Neural progenitor cell (in vitro differentiated cells): ENCODE results near the gene SUGCT. TPM values are rescaled to one million over a fixed set of nuclear protein-coding genes. Genes with fewer than 3 reads are reported as not detected.

ENCODE experiments used
- DNase-seq: peaks from one replicate; pipeline ENCODE4 v3.0.0-alpha.2; 2016; ENCODE audit warnings: low spot score
- H2AFZ ChIP-seq: fragments of 200-600 bp; sonication (generic); replicated peaks from 2 replicates; pipeline ENCODE4 v1.6.1; 2016; ENCODE audit warnings: antibody characterized with exemption
- H3F3A ChIP-seq: fragments of 200-600 bp; sonication (generic); 2 replicates; pipeline ENCODE4 v1.6.1; 2016; ENCODE audit warnings: antibody characterized with exemption, low read depth
- H3K27ac ChIP-seq: fragments of 200-600 bp; sonication (generic); 2 replicates; pipeline ENCODE4 v1.5.1; 2016; ENCODE audit warnings: mild to moderate bottlenecking
- H3K27me3 ChIP-seq: fragments of 200-600 bp; sonication (generic); 2 replicates; pipeline ENCODE4 v1.6.1; 2016; ENCODE audit warnings: mild to moderate bottlenecking, moderate library complexity
- H3K36me3 ChIP-seq: fragments of 200-600 bp; sonication (generic); 2 replicates; pipeline ENCODE4 v1.5.1; 2016
- H3K4me1 ChIP-seq: fragments of 200-600 bp; sonication (generic); 2 replicates; pipeline ENCODE4 v1.6.1; 2016; ENCODE audit warnings: mixed run types
- H3K4me2 ChIP-seq: fragments of 200-600 bp; sonication (generic); 2 replicates; pipeline ENCODE4 v1.6.1; 2016
- H3K4me3 ChIP-seq: fragments of 200-600 bp; sonication (generic); 2 replicates; pipeline ENCODE4 v1.5.1; 2016
- H3K79me2 ChIP-seq: fragments of 200-600 bp; sonication (generic); 2 replicates; pipeline ENCODE4 v1.6.1; 2016; ENCODE audit warnings: low read depth
- H3K9ac ChIP-seq: fragments of 200-600 bp; sonication (generic); 2 replicates; pipeline ENCODE4 v1.6.1; 2016
- H3K9me3 ChIP-seq: fragments of 200-600 bp; sonication (generic); 2 replicates; pipeline ENCODE4 v1.5.1; 2016; ENCODE audit warnings: low read depth
- H4K20me1 ChIP-seq: fragments of 200-600 bp; sonication (generic); 2 replicates; pipeline ENCODE4 v1.6.1; 2016; ENCODE audit warnings: low read depth
- H3K27ac Mint-ChIP-seq: 3 replicates; pipeline ENCODE4 v1.8.0; 2021; ENCODE audit warnings: mixed read lengths
- H3K27me3 Mint-ChIP-seq: 2 replicates; pipeline ENCODE4 v1.8.0; 2022; ENCODE audit warnings: low read depth, mild to moderate bottlenecking, inconsistent platforms, moderate library complexity, mixed read lengths; ENCODE audit not compliant: insufficient read depth
- H3K36me3 Mint-ChIP-seq: 3 replicates; pipeline ENCODE4 v1.8.0; 2021; ENCODE audit warnings: mixed read lengths
- H3K4me1 Mint-ChIP-seq: 3 replicates; pipeline ENCODE4 v1.8.0; 2021; ENCODE audit warnings: mixed read lengths
- H3K4me3 Mint-ChIP-seq: 3 replicates; pipeline ENCODE4 v1.8.0; 2021; ENCODE audit warnings: mild to moderate bottlenecking, moderate library complexity, mixed read lengths
- H3K9me3 Mint-ChIP-seq: 3 replicates; pipeline ENCODE4 v1.8.0; 2020; ENCODE audit warnings: mixed read lengths
- CTCF ChIP-seq: fragments of 200-600 bp; sonication (generic); IDR thresholded peaks from 2 replicates; pipeline ENCODE4 v1.5.1; 2017; ENCODE audit warnings: antibody characterized with exemption, mild to moderate bottlenecking
- EZH2 ChIP-seq: fragments of 200-600 bp; sonication (generic); IDR thresholded peaks from 2 replicates; pipeline ENCODE4 v1.6.1; 2017; ENCODE audit warnings: antibody characterized with exemption, mild to moderate bottlenecking, moderate library complexity
- EZH2phosphoT487 ChIP-seq: fragments of 200-600 bp; sonication (generic); IDR thresholded peaks from 2 replicates; pipeline ENCODE4 v1.6.1; 2017; ENCODE audit warnings: antibody characterized with exemption
- total RNA-seq: library from RNA; depleted of rRNA; stranded (reverse); fragments of >200 nt; gene quantifications from 2 replicates; pipeline ENCODE4 v1.2.3, GENCODE V29; 2015; ENCODE audit warnings: low replicate concordance

The SUGCT gene
- total RNA-seq, 1 donor from 2014 or later, result 10.1 TPM

DNA sequence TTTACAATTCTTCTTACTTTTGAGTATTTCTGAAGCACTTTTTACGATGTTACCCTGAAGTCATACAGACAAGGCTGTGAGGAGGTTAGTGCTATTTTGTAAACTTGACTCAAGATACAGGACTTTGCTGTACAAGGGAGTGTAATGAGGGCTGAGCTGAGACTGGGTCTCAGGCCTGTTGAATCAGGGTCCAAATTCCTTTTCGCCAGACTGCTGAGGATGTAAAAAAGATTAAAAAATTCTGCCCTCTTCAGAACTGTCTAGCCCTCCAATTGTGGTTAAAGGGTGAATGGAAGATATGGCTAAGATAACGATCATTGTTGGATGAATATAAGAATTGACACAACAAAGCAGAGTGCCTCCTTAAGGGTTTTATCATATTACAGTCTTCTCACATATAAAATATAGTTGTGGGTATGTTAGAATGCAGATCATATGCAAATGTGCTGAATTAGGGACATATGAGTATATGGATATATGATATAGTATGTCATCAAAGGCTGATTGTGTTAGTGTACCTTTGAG lies 165.4 kb downstream of the SUGCT start:
- no peak overlapping the region for H3K9ac ChIP-seq
- no peak overlapping the region for H3K27ac Mint-ChIP-seq
- TF ChIP-seq CTCF, result no peak
- no peak for TF ChIP-seq EZH2
- TF ChIP-seq EZH2phosphoT487, result no peak

DNA sequence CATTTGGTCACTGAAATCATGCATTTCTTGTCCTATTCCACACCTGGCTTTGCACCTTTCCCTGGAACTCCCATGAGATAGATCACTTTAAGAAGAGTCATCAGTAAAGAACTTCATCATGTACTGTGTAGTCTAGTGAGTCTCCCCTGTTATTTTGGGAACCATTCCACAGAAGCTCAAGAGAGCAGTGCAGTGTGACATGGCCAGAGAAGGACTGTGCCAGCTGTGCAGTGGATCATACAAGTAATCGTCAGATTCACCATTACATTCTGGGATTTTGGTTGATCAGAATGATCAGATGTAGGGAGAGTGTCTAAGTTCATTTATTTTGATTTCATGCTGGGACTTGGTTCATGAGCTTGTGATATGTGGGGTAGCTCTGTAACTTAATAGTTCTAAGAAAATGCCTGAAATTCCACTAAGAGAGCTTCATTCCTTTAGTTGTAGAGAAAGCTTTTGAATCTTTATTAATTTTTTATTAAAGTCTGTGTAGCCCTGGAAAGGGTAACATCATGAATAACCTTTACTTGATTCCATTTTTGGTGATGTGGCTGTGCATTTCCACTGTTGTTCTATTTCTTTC lies 166.8 kb downstream of the SUGCT start:
- peaks cover 5% of the 10 kb centered on the region for H3K4me1 ChIP-seq
- H3K36me3 ChIP-seq, result no peaks in the 10 kb centered on the region
- no peaks in the 10 kb centered on the region for H3K9me3 ChIP-seq
- no peaks in the 10 kb centered on the region for H3K9me3 Mint-ChIP-seq
- no peaks in the 10 kb centered on the region for H3K79me2 ChIP-seq
- H2AFZ ChIP-seq, result no peak overlapping the region
- no peak overlapping the region for H3K9ac ChIP-seq
- no peak overlapping the region for H3K4me3 Mint-ChIP-seq
- H3F3A ChIP-seq, result no peaks in the 10 kb centered on the region
- H3K4me3 ChIP-seq, result no peak overlapping the region
- no peaks in the 10 kb centered on the region for H3K27me3 Mint-ChIP-seq
- DNase-seq, result no peak
- H3K4me2 ChIP-seq, result no peak overlapping the region
- TF ChIP-seq EZH2phosphoT487 (no peak), CTCF (no peak), EZH2 (no peak)
- H3K27me3 ChIP-seq, result no peaks in the 10 kb centered on the region
- H3K27ac Mint-ChIP-seq, result no peak overlapping the region
- no peaks in the 10 kb centered on the region for H3K4me1 Mint-ChIP-seq
- no peaks in the 10 kb centered on the region for H3K36me3 Mint-ChIP-seq
- no peaks in the 10 kb centered on the region for H4K20me1 ChIP-seq
- H3K27ac ChIP-seq, result no peak overlapping the region

More for the DNA sequence above, 165.4 kb downstream of the SUGCT start:
- H4K20me1 ChIP-seq, result no peaks in the 10 kb centered on the region
- H3F3A ChIP-seq, result no peaks in the 10 kb centered on the region
- no peak overlapping the region for H3K4me3 ChIP-seq
- Mint-ChIP-seq H3K9me3 (no peaks in the 10 kb centered on the region), H3K4me3 (no peak overlapping the region), H3K36me3 (no peaks in the 10 kb centered on the region), H3K4me1 (no peaks in the 10 kb centered on the region), H3K27me3 (no peaks in the 10 kb centered on the region)
- H3K36me3 ChIP-seq, result no peaks in the 10 kb centered on the region
- no peak overlapping the region for H2AFZ ChIP-seq
- no peaks in the 10 kb centered on the region for H3K79me2 ChIP-seq
- DNase-seq, result no peak
- peaks cover 5% of the 10 kb centered on the region for H3K4me1 ChIP-seq
- no peak overlapping the region for H3K4me2 ChIP-seq
- H3K27ac ChIP-seq, result no peak overlapping the region
- H3K27me3 ChIP-seq, result no peaks in the 10 kb centered on the region
- no peaks in the 10 kb centered on the region for H3K9me3 ChIP-seq

GRCh38 chr7:40303996-40304395 lies 169.2 kb downstream of the SUGCT start:
- Mint-ChIP-seq H3K27ac (no peak overlapping the region), H3K27me3 (no peaks in the 10 kb centered on the region), H3K9me3 (no peaks in the 10 kb centered on the region), H3K4me3 (no peak overlapping the region), H3K36me3 (no peaks in the 10 kb centered on the region), H3K4me1 (no peaks in the 10 kb centered on the region)
- Histone ChIP-seq H3K9ac (no peak overlapping the region), H3K79me2 (no peaks in the 10 kb centered on the region), H3K4me3 (no peak overlapping the region), H3F3A (no peaks in the 10 kb centered on the region), H4K20me1 (no peaks in the 10 kb centered on the region), H3K36me3 (no peaks in the 10 kb centered on the region), H2AFZ (no peak overlapping the region), H3K9me3 (no peaks in the 10 kb centered on the region), H3K4me2 (no peak overlapping the region), H3K27me3 (no peaks in the 10 kb centered on the region), H3K4me1 (peaks cover 5% of the 10 kb centered on the region), H3K27ac (no peak overlapping the region)
- TF ChIP-seq EZH2phosphoT487 (no peak), EZH2 (no peak), CTCF (no peak)
- DNase-seq, result no peak
